Stimulated activated naive B cell treated with anti-CD40 and anti-IgM and Interleukin-4, amounts not matched to agents 10 μg/mL and 1 μg/mL and 100 μg/mL, for 72 hours (primary cell): ENCODE data around the gene ZNF585A.
"Not testable (repeated sequence)": the region's sequence is repeated elsewhere in the genome, so short reads cannot be mapped to it uniquely, and the experiment has no call there.

ENCODE experiments used
- ATAC-seq, 2 donors: fragments of 150-1000 bp; cut with Tn5 transposase; replicated peaks; 2 replicates each; pipeline ENCODE4 v1.10.0; 2021; ENCODE audit warnings: moderate library complexity in 1 of 2
- DNase-seq: peaks from one replicate; pipeline ENCODE4 v3.0.0; 2021
- H3K27ac Mint-ChIP-seq: one replicate; pipeline ENCODE4 v1.8.0; 2022; ENCODE audit warnings: mild to moderate bottlenecking, mixed read lengths
- H3K27me3 Mint-ChIP-seq, 2 donors: one replicate each; pipeline ENCODE4 v1.8.0; 2022; ENCODE audit warnings: mixed read lengths in 2 of 2
- H3K36me3 Mint-ChIP-seq, 2 donors: one replicate each; pipeline ENCODE4 v1.8.0; 2022; ENCODE audit warnings: mixed read lengths in 2 of 2, mild to moderate bottlenecking in 1 of 2
- H3K4me1 Mint-ChIP-seq, 2 donors: one replicate each; pipeline ENCODE4 v1.8.0; 2022; ENCODE audit warnings: mixed read lengths in 2 of 2, mild to moderate bottlenecking in 1 of 2
- H3K4me3 Mint-ChIP-seq, 2 donors: one replicate each; pipeline ENCODE4 v1.8.0; 2022; ENCODE audit warnings: mild to moderate bottlenecking in 2 of 2, mixed read lengths in 2 of 2, moderate library complexity in 1 of 2
- H3K9me3 Mint-ChIP-seq, 2 donors: one replicate each; pipeline ENCODE4 v1.8.0; 2022; ENCODE audit warnings: mixed read lengths in 2 of 2, mild to moderate bottlenecking in 1 of 2

ZNF585A gene

GRCh38 chr19:37172368-37173366 lies at the start of gene ZNF585A:
Gene ZNF585A (minus strand): TSS chr19:37172695. CDS start chr19:37169910, 2,785 bp downstream.
- H3K4me3 Mint-ChIP-seq: peak within 1 kb of the TSS; percentile 13 to 44
- DNase-seq: peak; percentile 90
- H3K27me3 Mint-ChIP-seq: no peaks in the 10 kb centered on the region
- H3K4me1 Mint-ChIP-seq: no peaks in the 10 kb centered on the region
- peaks cover 24 to 27% of the 10 kb centered on the region in 2 donors for H3K36me3 Mint-ChIP-seq
- no peak within 1 kb of the TSS for H3K27ac Mint-ChIP-seq
- ATAC-seq: peak; percentile 100
- H3K9me3 Mint-ChIP-seq: peaks cover 15% of the 10 kb centered on the region in 2 donors

DNA sequence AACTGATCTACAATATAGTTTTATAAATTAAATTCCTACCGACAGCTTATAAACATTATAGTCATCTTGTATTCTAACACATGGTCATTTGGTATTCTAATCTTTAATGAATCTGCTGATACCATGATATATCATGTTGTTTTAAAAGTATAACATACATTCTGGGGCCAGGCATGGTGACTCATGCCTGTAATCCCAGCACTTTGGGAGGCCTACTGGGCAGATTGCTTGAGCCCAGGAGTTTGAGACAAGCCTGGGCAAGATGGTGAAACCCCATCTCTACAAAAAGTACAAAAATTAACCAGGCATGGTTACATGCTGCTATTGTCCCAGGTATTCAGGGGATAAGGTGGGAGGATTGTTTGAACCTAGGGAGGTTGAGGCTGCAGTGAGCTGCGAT lies 48.6 kb upstream of the ZNF585A start:
- no peak for ATAC-seq
- DNase-seq: no peak
- peaks cover 25 to 27% of the 10 kb centered on the region in 2 donors for H3K4me1 Mint-ChIP-seq
- peaks cover 27 to 54% of the 10 kb centered on the region in 2 donors for H3K36me3 Mint-ChIP-seq
- H3K9me3 Mint-ChIP-seq: peaks cover 0 to under 1% of the 10 kb centered on the region in 2 donors
- no peak overlapping the region for H3K27ac Mint-ChIP-seq
- no peak overlapping the region for H3K4me3 Mint-ChIP-seq
- no peaks in the 10 kb centered on the region for H3K27me3 Mint-ChIP-seq

GRCh38 chr19:37220383-37220782 lies 47.9 kb upstream of the ZNF585A start:
- DNase-seq: no peak
- Mint-ChIP-seq H3K9me3 (no peaks in the 10 kb centered on the region), H3K4me3 (peak overlapping the region in 1 of 2 donors; percentile 56), H3K27me3 (no peaks in the 10 kb centered on the region), H3K27ac (no peak overlapping the region), H3K4me1 (peaks cover 25 to 27% of the 10 kb centered on the region in 2 donors), H3K36me3 (peaks cover 23 to 48% of the 10 kb centered on the region in 2 donors)
- no peak for ATAC-seq

GRCh38 chr19:37218592-37218935 lies 46.1 kb upstream of the ZNF585A start:
- peak overlapping the region; percentile 96 to 97 for H3K4me3 Mint-ChIP-seq
- peaks cover 25 to 27% of the 10 kb centered on the region in 2 donors for H3K4me1 Mint-ChIP-seq
- DNase-seq (peak; percentile 13), ATAC-seq (peak; percentile 13 to 16)
- peak overlapping the region; percentile 99 for H3K27ac Mint-ChIP-seq
- H3K36me3 Mint-ChIP-seq: peaks cover 17 to 43% of the 10 kb centered on the region in 2 donors
- no peaks in the 10 kb centered on the region for H3K27me3 Mint-ChIP-seq
- no peaks in the 10 kb centered on the region for H3K9me3 Mint-ChIP-seq

DNA sequence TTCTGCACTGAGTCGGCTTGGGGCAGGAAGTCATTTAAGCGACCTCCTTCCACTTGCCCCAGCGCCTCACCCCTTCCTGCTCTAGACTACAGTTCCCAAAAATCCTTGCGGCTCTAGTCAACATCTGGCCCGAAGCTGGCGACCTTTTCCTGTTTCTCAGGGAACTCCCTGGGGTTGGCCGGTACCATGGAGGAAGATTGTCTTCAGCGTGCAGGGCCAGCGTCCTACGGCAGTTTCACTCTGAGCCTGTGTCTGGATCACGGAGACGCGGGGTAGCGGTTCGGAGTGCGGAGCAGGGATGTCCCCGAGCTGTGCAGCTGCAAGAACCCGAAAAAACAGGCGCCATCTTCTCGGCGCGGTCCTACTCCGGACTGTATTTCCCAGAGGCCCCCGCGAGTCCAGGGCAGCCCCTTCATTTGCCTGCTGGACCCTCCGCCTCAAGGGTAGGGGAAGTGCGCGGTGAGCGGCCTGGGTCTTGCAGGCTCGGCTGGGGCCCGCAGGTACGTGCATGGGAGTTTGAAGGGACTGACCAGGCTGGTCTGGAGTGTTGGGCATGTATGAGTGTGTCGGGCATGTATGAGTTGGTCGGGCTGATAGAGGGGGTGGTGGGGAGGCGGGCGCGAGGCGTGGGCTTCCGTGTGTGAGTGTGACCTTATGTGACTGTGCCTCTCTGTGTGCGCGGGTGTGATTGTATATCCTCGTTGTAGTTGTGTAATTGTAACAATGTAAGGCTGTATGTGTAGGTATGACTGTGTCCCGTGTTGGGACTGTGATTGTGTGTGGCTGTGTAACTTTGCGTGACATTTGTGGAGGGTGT lies 45.5 kb upstream of the ZNF585A start, which contains the start of gene ZNF383:
Gene ZNF383, plus strand, starts transcription at position 440 of the 817 bp plus-strand sequence. CDS start 12,240 bp downstream, outside the sequence.
- Mint-ChIP-seq H3K9me3 (no peaks in the 10 kb centered on the region), H3K4me3 (peak within 1 kb of the TSS; percentile 96 to 97), H3K27me3 (no peaks in the 10 kb centered on the region), H3K4me1 (peaks cover 25 to 27% of the 10 kb centered on the region in 2 donors), H3K36me3 (peaks cover 17 to 41% of the 10 kb centered on the region in 2 donors), H3K27ac (peak within 1 kb of the TSS; percentile 99)
- ATAC-seq: peak; percentile 92 to 94
- peak; percentile 89 for DNase-seq

DNA sequence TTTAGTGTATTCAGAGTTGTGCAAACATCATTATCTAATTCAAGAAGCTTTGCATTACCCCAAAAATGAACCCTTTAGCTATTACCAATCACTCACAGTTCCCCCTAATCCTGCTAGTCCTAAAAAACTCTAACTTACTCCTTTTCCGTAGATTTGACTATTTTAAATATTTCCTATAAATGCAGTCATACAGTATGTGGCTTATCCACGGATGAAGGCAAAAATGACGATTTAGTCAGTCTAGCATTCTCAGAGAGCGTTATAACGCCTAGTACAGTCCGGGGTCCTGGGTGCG lies 44.9 kb upstream of the ZNF585A start:
- Mint-ChIP-seq H3K4me1 (peaks cover 23% of the 10 kb centered on the region in 2 donors), H3K9me3 (no peaks in the 10 kb centered on the region), H3K27me3 (no peaks in the 10 kb centered on the region), H3K27ac (peak overlapping the region; percentile 99), H3K4me3 (peak overlapping the region; percentile 96 to 97), H3K36me3 (peaks cover 13 to 35% of the 10 kb centered on the region in 2 donors)
- no peak for DNase-seq
- no peak for ATAC-seq

GRCh38 chr19:37197768-37198167 lies 25.3 kb upstream of the ZNF585A start:
- Mint-ChIP-seq H3K4me3 (no peak overlapping the region), H3K27ac (no peak overlapping the region), H3K27me3 (no peaks in the 10 kb centered on the region), H3K4me1 (no peaks in the 10 kb centered on the region), H3K9me3 (peaks cover 12 to 14% of the 10 kb centered on the region in 2 donors), H3K36me3 (peaks cover 57 to 77% of the 10 kb centered on the region in 2 donors)
- ATAC-seq (no peak), DNase-seq (no peak)

DNA sequence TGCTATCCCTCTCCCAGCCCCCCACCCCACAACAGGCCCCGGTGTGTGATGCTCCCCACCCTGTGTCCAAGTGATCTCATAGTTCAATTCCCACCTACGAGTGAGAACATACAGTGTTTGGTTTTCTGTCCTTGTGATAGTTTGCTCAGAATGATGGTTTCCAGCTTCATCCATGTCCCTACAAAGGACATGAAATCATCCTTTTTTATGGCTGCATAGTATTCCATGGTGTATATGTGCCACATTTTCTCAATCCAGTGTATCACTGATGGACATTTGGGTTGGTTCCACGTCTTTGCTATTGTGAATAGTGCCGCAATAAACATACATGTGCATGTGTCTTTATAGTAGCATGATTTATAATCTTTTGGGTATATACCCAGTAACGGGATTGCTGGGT lies 24.6 kb upstream of the ZNF585A start:
- H3K36me3 Mint-ChIP-seq: peaks cover 59 to 73% of the 10 kb centered on the region in 2 donors
- not testable (repeated sequence) for H3K27ac Mint-ChIP-seq, DNase-seq, ATAC-seq, H3K27me3 Mint-ChIP-seq, H3K4me3 Mint-ChIP-seq, H3K4me1 Mint-ChIP-seq
- H3K9me3 Mint-ChIP-seq: peaks cover 13 to 16% of the 10 kb centered on the region in 2 donors

GRCh38 chr19:37195248-37195647 lies 22.8 kb upstream of the ZNF585A start:
- H3K27me3 Mint-ChIP-seq, DNase-seq, H3K27ac Mint-ChIP-seq, H3K4me3 Mint-ChIP-seq, ATAC-seq, H3K4me1 Mint-ChIP-seq: not testable (repeated sequence)
- peaks cover 14 to 23% of the 10 kb centered on the region in 2 donors for H3K9me3 Mint-ChIP-seq
- peaks cover 71 to 84% of the 10 kb centered on the region in 2 donors for H3K36me3 Mint-ChIP-seq

- not testable (repeated sequence) for H3K27ac Mint-ChIP-seq, H3K27me3 Mint-ChIP-seq, H3K4me3 Mint-ChIP-seq, H3K4me1 Mint-ChIP-seq, ATAC-seq, DNase-seq
- peaks cover 45 to 49% of the 10 kb centered on the region in 2 donors for H3K9me3 Mint-ChIP-seq
- H3K36me3 Mint-ChIP-seq: peaks cover 80 to 86% of the 10 kb centered on the region in 2 donors
Measured at GRCh38 chr19:37186071-37186470, 13.6 kb upstream of the ZNF585A start.

DNA sequence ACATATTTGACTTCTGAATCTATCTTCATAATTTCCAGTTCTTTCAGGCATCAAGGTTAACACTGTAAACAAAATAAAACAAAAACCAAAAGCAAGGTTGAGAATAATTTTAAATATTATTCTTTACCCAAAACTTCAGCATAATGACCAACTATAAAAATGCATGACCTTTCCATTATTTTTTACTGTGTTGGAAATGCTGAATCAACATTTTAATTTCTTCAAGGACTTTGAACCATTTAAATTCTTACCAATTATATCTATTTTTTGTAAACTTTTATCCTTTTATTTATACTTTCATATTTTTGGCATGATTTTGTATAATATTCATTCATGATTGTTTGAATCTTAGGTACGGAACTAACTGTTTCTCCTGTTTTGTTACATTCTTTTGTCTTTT lies 6.9 kb downstream of the ZNF585A start:
- ATAC-seq (no peak), DNase-seq (no peak)
- Mint-ChIP-seq H3K9me3 (peaks cover 35% of the 10 kb centered on the region in 2 donors), H3K4me1 (no peaks in the 10 kb centered on the region), H3K36me3 (peaks cover 81 to 89% of the 10 kb centered on the region in 2 donors), H3K27me3 (no peaks in the 10 kb centered on the region), H3K27ac (no peak overlapping the region), H3K4me3 (no peak overlapping the region)

GRCh38 chr19:37160153-37160552 lies 12.3 kb downstream of the ZNF585A start:
- Mint-ChIP-seq H3K4me1 (no peaks in the 10 kb centered on the region), H3K4me3 (no peak overlapping the region), H3K36me3 (peaks cover 80 to 93% of the 10 kb centered on the region in 2 donors), H3K27me3 (no peaks in the 10 kb centered on the region), H3K27ac (no peak overlapping the region), H3K9me3 (peaks cover 41 to 43% of the 10 kb centered on the region in 2 donors)
- no peak for ATAC-seq
- no peak for DNase-seq

GRCh38 chr19:37148214-37148613 lies 24.3 kb downstream of the ZNF585A start:
- peaks cover 36% of the 10 kb centered on the region in 2 donors for H3K9me3 Mint-ChIP-seq
- H3K4me1 Mint-ChIP-seq: no peaks in the 10 kb centered on the region

GRCh38 chr19:37136111-37136510 lies 36.4 kb downstream of the ZNF585A start:
- DNase-seq (no peak), ATAC-seq (no peak)
- peaks cover 47 to 50% of the 10 kb centered on the region in 2 donors for H3K9me3 Mint-ChIP-seq
- no peak overlapping the region for H3K4me3 Mint-ChIP-seq
- H3K27me3 Mint-ChIP-seq: no peaks in the 10 kb centered on the region
- no peak overlapping the region for H3K27ac Mint-ChIP-seq
- H3K36me3 Mint-ChIP-seq: peaks cover 51 to 61% of the 10 kb centered on the region in 2 donors
- H3K4me1 Mint-ChIP-seq: no peaks in the 10 kb centered on the region

More at GRCh38 chr19:37148214-37148613, 24.3 kb downstream of the ZNF585A start:
- no peak overlapping the region for H3K27ac Mint-ChIP-seq
- DNase-seq (no peak), ATAC-seq (no peak)
- no peak overlapping the region for H3K4me3 Mint-ChIP-seq
- H3K36me3 Mint-ChIP-seq: peaks cover 61 to 68% of the 10 kb centered on the region in 2 donors
- no peaks in the 10 kb centered on the region for H3K27me3 Mint-ChIP-seq
